MCF 10A (cell line): ENCODE data around the gene CDADC1. TPM values are rescaled to one million over a fixed set of nuclear protein-coding genes. Genes with fewer than 3 reads are reported as not detected.

Experiments
- BruUV-seq: library from RNA; stranded (reverse); fragments of 400-500 nt; replicated peaks from 2 replicates; lab custom pipeline; 2021; lab: Mats Ljungman, UMichigan
- CTCF ChIA-PET: fragments of 300-600 bp; sonication (Branson Sonifier 250); formaldehyde crosslinking; extraction: SDS; loops from one replicate; lab custom pipeline; 2021; ENCODE audit warnings: antibody characterized with exemption, inconsistent platforms; lab: Yijun Ruan, JAX
- POLR2A ChIA-PET: fragments of 300-600, 350-650 bp; sonication (Branson Sonifier 250); formaldehyde crosslinking; extraction: SDS; loops from one replicate; lab custom pipeline; 2020; ENCODE audit warnings: antibody characterized with exemption, inconsistent platforms; lab: Yijun Ruan, JAX
- DNase-seq: peaks from one replicate; pipeline ENCODE4 v3.0.0-alpha.2; 2018; ENCODE audit not compliant: unreplicated experiment
- H3K27ac Mint-ChIP-seq: one replicate; pipeline ENCODE4 v1.8.0; 2022; ENCODE audit warnings: mild to moderate bottlenecking, low read depth, mixed read lengths; ENCODE audit not compliant: unreplicated experiment
- H3K27me3 Mint-ChIP-seq: one replicate; pipeline ENCODE4 v1.8.0; 2022; ENCODE audit warnings: mixed read lengths; ENCODE audit not compliant: insufficient read depth, unreplicated experiment
- H3K36me3 Mint-ChIP-seq: one replicate; pipeline ENCODE4 v1.8.0; 2022; ENCODE audit warnings: mild to moderate bottlenecking, moderate library complexity, mixed read lengths; ENCODE audit not compliant: insufficient read depth, unreplicated experiment
- H3K4me1 Mint-ChIP-seq: one replicate; pipeline ENCODE4 v1.8.0; 2022; ENCODE audit warnings: mixed read lengths; ENCODE audit not compliant: insufficient read depth, unreplicated experiment
- H3K4me3 Mint-ChIP-seq: one replicate; pipeline ENCODE4 v1.8.0; 2022; ENCODE audit warnings: mild to moderate bottlenecking, moderate library complexity, mixed read lengths; ENCODE audit not compliant: unreplicated experiment
- H3K9me3 Mint-ChIP-seq: one replicate; pipeline ENCODE4 v1.8.0; 2022; ENCODE audit warnings: mixed read lengths; ENCODE audit not compliant: unreplicated experiment
- intact Hi-C: fragments of 100-400 bp; cut with micrococcal nuclease; formaldehyde crosslinking; loops from 2 replicates; pipeline ENCODE4 v1.14.1; 2022
- total RNA-seq: library from RNA; stranded (reverse); gene quantifications from 2 replicates; pipeline ENCODE4 v1.2.3, GENCODE V29; 2022
- TF ChIP-seq, protein P1 (sequence below): fragments of 200-600 bp; IDR thresholded peaks from one replicate; pipeline ENCODE4 v1.8.0; 2022; ENCODE audit warnings: antibody characterized with exemption, mild to moderate bottlenecking; ENCODE audit not compliant: unreplicated experiment

Gene CDADC1
- total RNA-seq, 1 experiment from 2014 or later, result 9.4 TPM

DNA sequence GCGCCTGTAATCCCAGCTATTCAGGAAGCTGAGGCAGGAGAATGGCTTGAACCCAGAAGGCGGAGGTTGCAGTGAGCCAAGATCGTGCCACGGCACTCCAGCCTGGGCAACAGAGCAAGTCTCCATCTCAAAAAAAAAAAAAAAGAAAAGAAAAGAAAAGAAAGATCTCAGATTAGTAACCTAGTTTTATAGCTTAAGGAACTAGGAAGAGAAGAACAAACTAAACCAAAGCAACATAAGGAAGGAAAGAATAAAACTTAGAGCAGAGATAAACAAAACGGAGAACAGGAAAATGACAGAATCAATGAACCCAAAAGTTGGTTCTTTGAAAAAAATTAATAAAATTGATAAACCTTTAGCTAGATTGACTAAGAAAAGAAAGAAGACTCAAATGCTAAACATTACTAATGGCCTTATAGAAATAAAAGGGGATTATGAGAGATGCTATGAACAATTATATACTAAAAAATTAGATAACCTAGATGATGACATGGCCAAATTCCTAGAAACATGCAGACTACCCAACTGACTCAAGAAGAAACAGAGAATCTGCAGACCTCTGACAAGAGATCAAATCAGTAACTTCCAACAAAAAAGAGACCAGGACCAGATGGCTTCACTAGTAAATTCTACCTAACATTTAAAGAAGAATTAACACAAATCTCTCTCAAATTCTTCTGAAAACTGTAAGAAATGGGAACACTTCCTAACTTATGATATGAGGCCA lies 68.2 kb downstream of the CDADC1 start:
- intact Hi-C loops, result no loop called here
- ChIA-PET CTCF (interaction anchor here (1.0 kb wide), 1 partner anchor 127 kb away, joined by 3 read pairs; no protein-coding TSS in a partner anchor), POLR2A (interaction anchor here (0.6 kb wide), 1 partner anchor 52 kb away, joined by 3 read pairs; no protein-coding TSS in a partner anchor)
- H3K27ac Mint-ChIP-seq, result no peak overlapping the region
- BruUV-seq, result no TSS peak
- no peaks in the 10 kb centered on the region for H3K36me3 Mint-ChIP-seq
- H3K27me3 Mint-ChIP-seq, result no peaks in the 10 kb centered on the region
- TF ChIP-seq, protein P1, sequence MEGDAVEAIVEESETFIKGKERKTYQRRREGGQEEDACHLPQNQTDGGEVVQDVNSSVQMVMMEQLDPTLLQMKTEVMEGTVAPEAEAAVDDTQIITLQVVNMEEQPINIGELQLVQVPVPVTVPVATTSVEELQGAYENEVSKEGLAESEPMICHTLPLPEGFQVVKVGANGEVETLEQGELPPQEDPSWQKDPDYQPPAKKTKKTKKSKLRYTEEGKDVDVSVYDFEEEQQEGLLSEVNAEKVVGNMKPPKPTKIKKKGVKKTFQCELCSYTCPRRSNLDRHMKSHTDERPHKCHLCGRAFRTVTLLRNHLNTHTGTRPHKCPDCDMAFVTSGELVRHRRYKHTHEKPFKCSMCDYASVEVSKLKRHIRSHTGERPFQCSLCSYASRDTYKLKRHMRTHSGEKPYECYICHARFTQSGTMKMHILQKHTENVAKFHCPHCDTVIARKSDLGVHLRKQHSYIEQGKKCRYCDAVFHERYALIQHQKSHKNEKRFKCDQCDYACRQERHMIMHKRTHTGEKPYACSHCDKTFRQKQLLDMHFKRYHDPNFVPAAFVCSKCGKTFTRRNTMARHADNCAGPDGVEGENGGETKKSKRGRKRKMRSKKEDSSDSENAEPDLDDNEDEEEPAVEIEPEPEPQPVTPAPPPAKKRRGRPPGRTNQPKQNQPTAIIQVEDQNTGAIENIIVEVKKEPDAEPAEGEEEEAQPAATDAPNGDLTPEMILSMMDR, result no peak
- no peaks in the 10 kb centered on the region for H3K9me3 Mint-ChIP-seq
- no peak overlapping the region for H3K4me3 Mint-ChIP-seq
- no peak for DNase-seq
- peaks cover 11% of the 10 kb centered on the region for H3K4me1 Mint-ChIP-seq

DNA sequence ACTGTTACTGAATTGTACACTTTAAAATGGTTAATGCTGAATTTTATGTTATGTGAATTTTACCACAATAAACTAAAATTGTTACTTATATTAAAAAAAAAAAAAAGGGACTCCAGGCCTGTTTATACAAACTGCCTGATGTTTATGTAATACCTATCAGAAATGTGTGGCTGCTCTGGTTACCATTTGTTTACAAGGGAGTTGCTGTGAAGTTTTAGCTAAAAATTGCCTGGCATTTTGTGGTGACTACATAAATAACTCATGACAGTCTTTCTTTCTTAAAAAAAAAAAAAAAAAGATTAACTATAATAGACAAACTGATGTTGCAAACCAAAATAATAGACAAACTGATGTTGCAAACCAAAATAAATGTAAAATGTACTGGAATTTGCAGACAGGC lies 71.8 kb downstream of the CDADC1 start:
- TF ChIP-seq, protein P1, result no peak
- BruUV-seq, result no TSS peak
- ChIA-PET POLR2A (no interaction called here), CTCF (no interaction called here)
- Mint-ChIP-seq H3K36me3 (no peaks in the 10 kb centered on the region), H3K4me3 (no peak overlapping the region), H3K4me1 (no peaks in the 10 kb centered on the region), H3K9me3 (no peaks in the 10 kb centered on the region), H3K27ac (no peak overlapping the region), H3K27me3 (no peaks in the 10 kb centered on the region)
- DNase-seq, result no peak
- intact Hi-C loops, result no loop called here

DNA sequence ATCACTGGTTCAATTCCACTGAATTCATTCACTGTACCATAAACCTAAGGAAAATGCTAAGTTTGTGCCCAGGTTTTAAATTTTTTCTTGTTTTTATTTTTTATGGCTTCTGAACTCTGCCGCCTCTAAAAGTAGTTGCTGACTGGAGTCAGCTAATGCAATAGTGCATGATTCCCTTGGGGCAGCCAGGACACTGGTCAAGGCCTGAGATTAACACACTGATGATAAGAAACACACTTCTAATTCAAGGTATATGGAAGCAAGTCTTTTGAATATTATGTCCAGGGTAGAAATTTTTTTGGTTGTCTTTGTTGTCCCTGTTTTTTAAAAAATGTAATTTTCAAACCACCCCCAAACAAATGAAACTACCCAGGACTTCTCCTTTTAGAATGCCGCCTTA lies 72.2 kb downstream of the CDADC1 start:
- no TSS peak for BruUV-seq
- Mint-ChIP-seq H3K4me1 (no peaks in the 10 kb centered on the region), H3K27me3 (no peaks in the 10 kb centered on the region), H3K36me3 (no peaks in the 10 kb centered on the region), H3K9me3 (no peaks in the 10 kb centered on the region), H3K27ac (no peak overlapping the region), H3K4me3 (no peak overlapping the region)
- CTCF ChIA-PET, result no interaction called here
- intact Hi-C loops, result no loop called here
- POLR2A ChIA-PET, result no interaction called here
- TF ChIP-seq, protein P1, result no peak
- DNase-seq, result no peak

DNA sequence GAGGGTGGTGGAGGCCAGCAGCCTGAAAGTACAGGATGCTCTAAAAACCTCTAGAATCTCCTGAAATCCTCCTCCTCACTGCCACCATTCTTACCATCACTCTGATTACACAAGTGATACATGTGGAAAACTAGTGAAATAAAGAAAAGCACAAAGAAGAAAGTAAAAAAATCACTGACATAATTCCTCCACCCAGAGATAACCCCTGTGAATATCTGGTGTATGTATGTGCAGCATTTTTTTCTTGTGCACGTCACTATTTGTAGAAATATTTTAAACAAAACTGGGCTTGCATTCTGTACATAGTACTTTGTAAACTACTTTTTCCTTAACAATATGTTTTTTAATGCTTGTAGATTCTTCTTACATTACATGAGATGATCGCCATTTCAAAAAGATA lies 73.2 kb downstream of the CDADC1 start:
- CTCF ChIA-PET, result interaction anchor here (1.1 kb wide), 1 partner anchor 408 kb away, joined by 3 read pairs; no protein-coding TSS in a partner anchor
- intact Hi-C loops, result no loop called here
- POLR2A ChIA-PET, result no interaction called here
- no peaks in the 10 kb centered on the region for H3K9me3 Mint-ChIP-seq
- H3K4me1 Mint-ChIP-seq, result no peaks in the 10 kb centered on the region
- no peak overlapping the region for H3K4me3 Mint-ChIP-seq
- TF ChIP-seq, protein P1, result no peak
- no TSS peak for BruUV-seq
- no peaks in the 10 kb centered on the region for H3K27me3 Mint-ChIP-seq
- no peaks in the 10 kb centered on the region for H3K36me3 Mint-ChIP-seq
- no peak overlapping the region for H3K27ac Mint-ChIP-seq
- no peak for DNase-seq
